HG03442 (cell line): Measurements from ENCODE around the gene RIIAD1.

Experiments
- ATAC-seq: cut with Tn5 transposase; IDR thresholded peaks from one replicate; pipeline ENCODE4 v1.9.1; 2021; ENCODE audit warnings: mild to moderate bottlenecking, moderate library complexity; ENCODE audit not compliant: unreplicated experiment

The RIIAD1 gene

GRCh38 chr1:151710187-151710840 is 11.0 kb upstream of the RIIAD1 start:
- ATAC-seq, result no peak

- ATAC-seq, result no peak
These were observed 10.1 kb upstream of the RIIAD1 start for GRCh38 chr1:151711044-151711800.

DNA sequence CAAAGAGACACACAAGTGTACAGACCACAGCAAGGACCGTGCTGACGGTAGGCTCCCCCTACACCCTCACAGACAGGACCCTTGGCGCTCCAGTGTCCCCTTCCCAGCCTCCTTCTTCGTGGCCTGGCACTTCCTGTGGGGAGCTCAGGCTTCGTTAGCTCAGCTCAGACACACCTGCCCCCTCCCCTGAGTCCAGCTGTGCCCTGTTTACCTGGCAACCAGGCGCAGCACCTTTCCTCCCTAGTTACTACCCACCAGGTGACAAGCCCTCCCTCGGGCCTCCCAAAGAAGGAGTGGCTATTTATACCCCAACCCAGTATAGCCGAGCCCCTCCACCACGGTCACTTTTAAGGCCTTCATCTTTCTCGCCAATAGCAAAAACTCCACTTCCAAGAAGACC is 9.4 kb upstream of the RIIAD1 start:
- no peak for ATAC-seq

- ATAC-seq, result no peak
These were observed 8.3 kb upstream of the RIIAD1 start for GRCh38 chr1:151713044-151713443.

DNA sequence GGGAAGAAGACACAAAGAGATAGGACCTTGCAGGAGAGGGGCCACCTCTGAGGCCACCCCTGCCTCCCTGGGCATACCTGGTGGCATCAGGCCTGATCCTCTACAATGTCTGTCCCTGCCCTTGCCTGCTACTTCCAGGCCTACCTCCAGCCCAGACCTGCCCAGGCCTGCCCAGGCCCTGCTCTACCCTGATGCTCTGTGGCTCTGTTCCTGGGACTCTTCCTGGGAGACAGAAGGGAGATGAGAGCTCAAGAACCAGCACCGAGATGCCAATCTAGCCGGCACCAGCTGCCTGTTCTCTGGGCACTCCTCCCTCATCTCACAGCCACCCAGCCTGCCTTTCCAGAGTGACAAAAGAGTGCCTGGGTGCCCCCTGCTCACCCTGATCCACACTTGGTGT is 7.4 kb upstream of the RIIAD1 start:
- ATAC-seq, result no peak

GRCh38 chr1:151714820-151715725 is 6.2 kb upstream of the RIIAD1 start:
- no peak for ATAC-seq

GRCh38 chr1:151715726-151716404 is 5.5 kb upstream of the RIIAD1 start:
- ATAC-seq, result no peak

GRCh38 chr1:151716405-151716762 is 4.9 kb upstream of the RIIAD1 start:
- no peak for ATAC-seq

- ATAC-seq, result no peak
These were observed 4.3 kb upstream of the RIIAD1 start, which contains the start of gene CELF3 for GRCh38 chr1:151716771-151717631. CELF3 (minus strand) TSS chr1:151716803; CDS start chr1:151716020, 783 bp downstream.

GRCh38 chr1:151718011-151718431 is 3.3 kb upstream of the RIIAD1 start:
- ATAC-seq, result no peak

GRCh38 chr1:151718666-151719065 is 2.7 kb upstream of the RIIAD1 start:
- no peak for ATAC-seq

DNA sequence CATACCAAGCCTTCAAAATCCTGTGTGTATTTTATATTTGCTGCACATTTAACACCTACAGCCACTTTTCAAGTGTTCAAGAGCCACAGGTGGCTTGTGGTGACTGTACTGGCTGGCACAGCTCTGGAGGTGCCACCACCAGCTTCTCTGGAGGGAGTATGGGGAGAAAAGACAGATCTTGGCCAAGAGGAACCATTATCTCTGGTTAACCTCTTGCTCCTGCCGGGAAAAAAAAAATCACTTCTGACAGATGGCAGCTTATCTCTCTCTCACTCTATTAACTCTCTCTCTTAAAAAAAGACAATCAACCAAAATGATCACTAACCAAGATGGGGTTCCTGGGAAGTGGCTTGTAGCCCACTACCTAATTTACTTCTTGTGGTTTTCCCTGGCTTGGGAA is 1.2 kb upstream of the RIIAD1 start:
- ATAC-seq, result no peak

DNA sequence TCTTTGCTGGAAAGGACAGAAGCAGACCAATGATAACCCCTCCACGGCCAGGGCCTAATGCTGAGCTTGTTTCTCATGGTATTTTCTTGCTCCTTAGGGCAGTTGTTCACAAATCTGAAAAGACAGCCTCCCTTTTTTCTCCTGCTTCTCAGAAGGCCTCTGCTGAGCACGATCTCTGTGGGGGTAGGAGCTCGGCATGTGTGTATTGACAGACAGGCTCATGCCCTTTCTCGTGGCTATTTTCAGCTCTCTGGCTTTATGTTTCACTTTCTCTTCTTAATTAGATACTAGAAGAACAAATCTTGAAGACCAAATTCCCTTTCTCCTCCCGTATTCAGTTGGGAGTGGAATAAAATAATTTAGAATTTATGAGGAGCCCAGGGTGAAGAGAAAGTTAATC is 768 bp upstream of the RIIAD1 start:
- no peak for ATAC-seq

DNA sequence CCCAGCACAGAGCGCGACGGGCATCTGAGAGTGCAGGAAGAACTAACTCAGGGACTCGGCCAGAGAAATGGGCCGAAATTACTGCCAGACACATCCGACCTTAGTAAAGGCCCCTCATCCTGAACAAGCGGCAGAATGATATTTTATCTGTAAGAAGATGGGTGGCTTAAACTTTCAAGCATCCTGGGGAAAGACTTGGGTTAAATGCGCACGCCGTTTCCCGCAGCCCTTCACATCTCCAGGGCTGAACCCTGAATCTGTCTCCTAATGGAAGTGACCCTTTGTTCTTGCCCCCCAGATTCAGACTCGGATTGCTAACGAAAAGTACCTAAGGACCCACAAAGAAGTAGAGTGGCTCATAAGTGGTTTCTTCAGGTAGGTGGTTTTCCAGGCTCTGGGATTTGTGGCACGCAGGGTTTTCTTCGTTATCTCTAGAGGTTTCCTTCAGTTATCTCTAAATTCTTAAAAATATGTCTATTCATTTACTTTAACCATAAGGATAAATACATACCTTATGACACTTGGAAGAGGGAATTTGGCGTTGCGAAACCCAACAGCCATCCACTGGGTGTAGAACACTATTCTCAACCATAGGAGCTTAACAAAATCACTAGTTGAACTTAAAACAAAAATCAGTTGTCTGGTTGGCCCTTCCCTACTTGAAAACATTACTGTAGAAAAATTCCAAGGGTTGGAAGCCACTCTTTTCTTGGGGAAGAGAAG is 627 bp downstream of the RIIAD1 start:
- no peak for ATAC-seq

- ATAC-seq, result no peak
These were observed 2.5 kb downstream of the RIIAD1 start for GRCh38 chr1:151723726-151724370.

- no peak for ATAC-seq
These were observed 7.1 kb downstream of the RIIAD1 start for GRCh38 chr1:151728151-151729054.

DNA sequence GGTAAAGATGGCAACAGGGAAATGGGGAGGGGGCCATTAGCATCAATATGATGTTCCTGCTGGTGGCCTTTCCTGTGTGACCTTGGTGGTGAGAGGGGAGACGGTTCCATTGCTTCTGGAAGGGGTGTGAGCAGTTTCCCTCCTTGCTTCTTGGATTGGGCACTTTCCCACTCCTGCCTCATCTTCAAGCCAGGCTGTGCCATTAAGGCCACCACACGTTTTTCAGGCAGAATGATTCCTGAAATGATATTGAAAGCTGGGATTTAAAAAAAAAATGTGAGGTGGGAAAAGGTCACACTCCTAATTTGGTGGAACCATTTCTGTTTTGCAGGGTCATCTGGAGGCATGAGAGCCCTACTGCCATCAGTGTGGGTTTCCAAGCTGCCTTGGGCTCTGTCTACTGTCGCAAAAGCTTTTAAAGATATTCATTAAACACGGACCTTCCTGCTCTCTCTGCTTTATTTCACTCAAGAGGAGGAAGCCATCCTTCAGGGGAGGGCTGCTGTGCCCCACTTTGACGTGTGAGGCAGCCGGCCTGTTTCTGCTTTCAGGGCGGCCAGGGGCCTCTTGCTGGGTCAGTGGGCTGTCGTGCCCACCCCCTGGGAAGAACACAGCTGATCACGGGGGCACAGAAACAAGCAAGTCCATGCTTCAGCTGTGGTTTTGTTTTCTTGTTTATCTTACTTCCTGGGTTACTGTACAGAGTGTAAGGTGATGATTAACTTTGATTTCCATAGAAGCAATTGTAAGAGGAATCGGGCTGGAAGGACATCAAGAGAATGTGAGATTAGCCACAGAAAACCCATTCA is 8.0 kb downstream of the RIIAD1 start:
- no peak for ATAC-seq
